ENCODE measurements around the gene GAL3ST3. TPM values are rescaled to one million over a fixed set of nuclear protein-coding genes. Genes with fewer than 3 reads are reported as not detected.

Gene GAL3ST3
- total and polyA plus RNA-seq, 2 experiments from 2014 or later, result 0.80 to 1.1 TPM

DNA sequence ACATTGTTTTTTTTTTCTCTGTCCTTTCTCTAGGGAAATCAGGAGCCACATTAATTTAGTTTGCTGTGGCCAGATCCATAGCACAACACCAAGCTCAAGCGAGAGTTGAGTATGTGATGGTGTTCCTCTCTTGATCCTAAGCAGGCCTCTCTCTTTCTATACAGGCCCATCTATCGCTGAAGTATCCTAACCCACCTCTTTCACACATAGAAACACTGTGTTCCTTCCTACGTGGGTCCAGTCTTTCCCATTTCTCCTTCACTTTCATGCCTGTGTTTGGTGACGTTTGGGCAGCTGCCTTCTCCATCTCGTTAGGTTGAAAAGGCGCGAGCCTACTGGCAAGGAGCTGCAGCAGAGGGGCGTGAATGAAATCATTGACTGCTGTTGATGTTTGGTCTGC is 23.6 kb upstream of the GAL3ST3 start:
- Histone ChIP-seq H2AFZ (no peak overlapping the region), H3K9me3 (ENCODE audit: low read depth) (no peaks in the 10 kb centered on the region), H4K20me1 (ENCODE audit: insufficient read depth, poor library complexity, severe bottlenecking) (peaks cover 6% of the 10 kb centered on the region), H3K9me2 (replicated peaks; ENCODE audit: insufficient read depth) (no peaks in the 10 kb centered on the region), H3K27me3 (no peaks in the 10 kb centered on the region), H3K4me3 (no peak overlapping the region), H3K36me3 (replicated peaks; ENCODE audit: insufficient read depth, low read depth) (no peaks in the 10 kb centered on the region), H3K27ac (no peak overlapping the region), H3K79me2 (peaks cover 72% of the 10 kb centered on the region), H3K4me1 (ENCODE audit: insufficient read depth) (peaks cover 11% of the 10 kb centered on the region), H3K4me2 (peak overlapping the region; percentile 74)
- 89% methylated on average over 8 of the region's 8 CpGs for WGBS (ENCODE audit: low lambda C conversion rate, missing lambda C conversion rate)
- TF ChIP-seq EZH2 (IDR thresholded peaks at IDR 0.05; ENCODE audit: borderline replicate concordance) (no peak), EZH2phosphoT487 (IDR thresholded peaks at IDR 0.05; ENCODE audit: low read depth, severe bottlenecking, unreplicated experiment) (no peak)
- TF ChIP-seq, protein P1, sequence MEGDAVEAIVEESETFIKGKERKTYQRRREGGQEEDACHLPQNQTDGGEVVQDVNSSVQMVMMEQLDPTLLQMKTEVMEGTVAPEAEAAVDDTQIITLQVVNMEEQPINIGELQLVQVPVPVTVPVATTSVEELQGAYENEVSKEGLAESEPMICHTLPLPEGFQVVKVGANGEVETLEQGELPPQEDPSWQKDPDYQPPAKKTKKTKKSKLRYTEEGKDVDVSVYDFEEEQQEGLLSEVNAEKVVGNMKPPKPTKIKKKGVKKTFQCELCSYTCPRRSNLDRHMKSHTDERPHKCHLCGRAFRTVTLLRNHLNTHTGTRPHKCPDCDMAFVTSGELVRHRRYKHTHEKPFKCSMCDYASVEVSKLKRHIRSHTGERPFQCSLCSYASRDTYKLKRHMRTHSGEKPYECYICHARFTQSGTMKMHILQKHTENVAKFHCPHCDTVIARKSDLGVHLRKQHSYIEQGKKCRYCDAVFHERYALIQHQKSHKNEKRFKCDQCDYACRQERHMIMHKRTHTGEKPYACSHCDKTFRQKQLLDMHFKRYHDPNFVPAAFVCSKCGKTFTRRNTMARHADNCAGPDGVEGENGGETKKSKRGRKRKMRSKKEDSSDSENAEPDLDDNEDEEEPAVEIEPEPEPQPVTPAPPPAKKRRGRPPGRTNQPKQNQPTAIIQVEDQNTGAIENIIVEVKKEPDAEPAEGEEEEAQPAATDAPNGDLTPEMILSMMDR (IDR thresholded peaks at IDR 0.05; ENCODE audit: poor library complexity), result no peak
- DNase-seq (ENCODE audit: low spot score), result no peak

DNA sequence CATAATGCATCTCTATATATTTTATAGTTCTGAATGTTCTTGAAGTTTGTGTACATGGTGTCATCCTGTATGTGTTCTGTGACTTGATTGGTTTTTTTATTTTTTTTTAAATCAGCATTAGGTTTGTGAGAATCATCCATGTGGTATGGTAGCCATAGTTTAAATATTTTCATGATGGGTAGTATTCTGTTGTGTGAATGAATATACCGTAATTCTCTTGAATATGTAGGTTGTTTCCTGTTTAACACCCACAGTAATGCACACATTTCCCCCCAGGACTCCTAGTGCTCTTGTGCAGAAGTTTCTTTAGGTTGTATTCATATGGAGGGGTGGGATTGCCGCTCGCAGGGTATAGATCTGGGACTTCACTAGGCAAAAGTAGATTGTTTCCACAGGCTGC is 23.1 kb upstream of the GAL3ST3 start:
- H3K9me2 ChIP-seq (replicated peaks; ENCODE audit: insufficient read depth), result no peaks in the 10 kb centered on the region
- no peak overlapping the region for H2AFZ ChIP-seq
- H4K20me1 ChIP-seq (ENCODE audit: insufficient read depth, poor library complexity, severe bottlenecking), result peaks cover 6% of the 10 kb centered on the region
- H3K27ac ChIP-seq, result peak overlapping the region; percentile 81
- no peaks in the 10 kb centered on the region for H3K27me3 ChIP-seq
- no peak for DNase-seq (ENCODE audit: low spot score)
- WGBS (ENCODE audit: low lambda C conversion rate, missing lambda C conversion rate), result 98% methylated on average over 3 of the region's 3 CpGs
- no peaks in the 10 kb centered on the region for H3K9me3 ChIP-seq (ENCODE audit: low read depth)
- peaks cover 67% of the 10 kb centered on the region for H3K79me2 ChIP-seq
- H3K4me1 ChIP-seq (ENCODE audit: insufficient read depth), result peaks cover 11% of the 10 kb centered on the region
- TF ChIP-seq EZH2phosphoT487 (IDR thresholded peaks at IDR 0.05; ENCODE audit: low read depth, severe bottlenecking, unreplicated experiment) (no peak), EZH2 (IDR thresholded peaks at IDR 0.05; ENCODE audit: borderline replicate concordance) (no peak)
- TF ChIP-seq, protein P1 (IDR thresholded peaks at IDR 0.05; ENCODE audit: poor library complexity), result no peak
- H3K4me3 ChIP-seq, result no peak overlapping the region
- no peaks in the 10 kb centered on the region for H3K36me3 ChIP-seq (replicated peaks; ENCODE audit: insufficient read depth, low read depth)
- H3K4me2 ChIP-seq, result peak overlapping the region; percentile 74

GRCh38 chr11:66071381-66071801 is 22.4 kb upstream of the GAL3ST3 start:
- Histone ChIP-seq H3K9me2 (replicated peaks; ENCODE audit: insufficient read depth) (no peaks in the 10 kb centered on the region), H3K36me3 (replicated peaks; ENCODE audit: insufficient read depth, low read depth) (peaks cover 1% of the 10 kb centered on the region), H3K79me2 (peaks cover 61% of the 10 kb centered on the region), H3K4me3 (peak overlapping the region; percentile 95), H3K27me3 (no peaks in the 10 kb centered on the region), H3K4me1 (ENCODE audit: insufficient read depth) (peaks cover 11% of the 10 kb centered on the region), H3K4me2 (peak overlapping the region; percentile 74), H4K20me1 (ENCODE audit: insufficient read depth, poor library complexity, severe bottlenecking) (peaks cover 6% of the 10 kb centered on the region), H3K27ac (peak overlapping the region; percentile 81), H3K9me3 (ENCODE audit: low read depth) (no peaks in the 10 kb centered on the region), H2AFZ (no peak overlapping the region)
- no peak for TF ChIP-seq EZH2phosphoT487 (IDR thresholded peaks at IDR 0.05; ENCODE audit: low read depth, severe bottlenecking, unreplicated experiment)
- TF ChIP-seq, protein P1 (IDR thresholded peaks at IDR 0.05; ENCODE audit: poor library complexity), result no peak
- TF ChIP-seq EZH2 (IDR thresholded peaks at IDR 0.05; ENCODE audit: borderline replicate concordance), result no peak
- no peak for DNase-seq (ENCODE audit: low spot score)
- 41% methylated on average over 2 of the region's 2 CpGs for WGBS (ENCODE audit: low lambda C conversion rate, missing lambda C conversion rate)
